Measurements from ENCODE around the gene ESRRB. TPM values are rescaled to one million over a fixed set of nuclear protein-coding genes. Genes with fewer than 3 reads are reported as not detected.

Gene ESRRB
- total RNA-seq, 1 experiment from 2014 or later, result not detected

DNA sequence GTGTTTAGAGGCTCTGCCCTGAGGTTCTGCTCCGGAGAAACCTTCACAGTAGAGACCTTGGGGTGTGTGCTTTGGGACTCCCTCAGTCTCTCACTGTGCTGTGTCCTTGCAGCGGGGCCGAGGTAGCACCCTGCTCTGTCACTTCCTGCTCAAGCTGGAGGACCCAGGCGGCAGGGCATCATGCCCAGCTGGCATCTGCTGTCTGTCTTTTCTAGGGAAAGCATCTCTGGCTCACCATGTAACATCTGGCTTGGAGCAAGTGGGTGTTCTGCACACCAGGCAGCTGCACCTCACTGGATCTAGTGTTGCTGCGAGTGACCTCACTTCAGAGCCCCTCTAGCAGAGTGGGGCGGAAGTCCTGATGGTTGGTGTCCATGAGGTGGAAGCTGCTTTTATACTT lies 124.5 kb downstream of the ESRRB start:
- peaks cover 97% of the 10 kb centered on the region for H3K27me3 ChIP-seq (ENCODE audit: insufficient read depth, low read depth)
- no peaks in the 10 kb centered on the region for H4K20me1 ChIP-seq (ENCODE audit: insufficient read depth)
- H3K4me3 ChIP-seq, result no peak overlapping the region
- no peak for DNase-seq
- BruUV-seq (replicated peaks), result no TSS peak
- no peaks in the 10 kb centered on the region for H3K36me3 ChIP-seq (ENCODE audit: low read depth)
- H3K27ac ChIP-seq, result no peak overlapping the region
- POLR2A ChIA-PET (ENCODE audit: unreplicated experiment), result no interaction called here
- CTCF ChIA-PET, result no interaction called here
- H3K79me2 ChIP-seq (ENCODE audit: low read depth), result no peaks in the 10 kb centered on the region
- H3K4me1 ChIP-seq (replicated peaks; ENCODE audit: insufficient read depth), result no peaks in the 10 kb centered on the region
- H3F3A ChIP-seq (ENCODE audit: insufficient read depth, low read depth), result no peaks in the 10 kb centered on the region
- no peak overlapping the region for H2AFZ ChIP-seq
- no peaks in the 10 kb centered on the region for H3K9me2 ChIP-seq (ENCODE audit: insufficient read depth)
- TF ChIP-seq EZH2 (IDR thresholded peaks at IDR 0.05; ENCODE audit: low read depth), result no peak
- TF ChIP-seq, protein P1, sequence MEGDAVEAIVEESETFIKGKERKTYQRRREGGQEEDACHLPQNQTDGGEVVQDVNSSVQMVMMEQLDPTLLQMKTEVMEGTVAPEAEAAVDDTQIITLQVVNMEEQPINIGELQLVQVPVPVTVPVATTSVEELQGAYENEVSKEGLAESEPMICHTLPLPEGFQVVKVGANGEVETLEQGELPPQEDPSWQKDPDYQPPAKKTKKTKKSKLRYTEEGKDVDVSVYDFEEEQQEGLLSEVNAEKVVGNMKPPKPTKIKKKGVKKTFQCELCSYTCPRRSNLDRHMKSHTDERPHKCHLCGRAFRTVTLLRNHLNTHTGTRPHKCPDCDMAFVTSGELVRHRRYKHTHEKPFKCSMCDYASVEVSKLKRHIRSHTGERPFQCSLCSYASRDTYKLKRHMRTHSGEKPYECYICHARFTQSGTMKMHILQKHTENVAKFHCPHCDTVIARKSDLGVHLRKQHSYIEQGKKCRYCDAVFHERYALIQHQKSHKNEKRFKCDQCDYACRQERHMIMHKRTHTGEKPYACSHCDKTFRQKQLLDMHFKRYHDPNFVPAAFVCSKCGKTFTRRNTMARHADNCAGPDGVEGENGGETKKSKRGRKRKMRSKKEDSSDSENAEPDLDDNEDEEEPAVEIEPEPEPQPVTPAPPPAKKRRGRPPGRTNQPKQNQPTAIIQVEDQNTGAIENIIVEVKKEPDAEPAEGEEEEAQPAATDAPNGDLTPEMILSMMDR (conservative IDR thresholded peaks at IDR 0.05), result no peak
- H3K4me2 ChIP-seq, result no peak overlapping the region
- no peaks in the 10 kb centered on the region for H3K9me3 ChIP-seq (ENCODE audit: insufficient read depth, low read depth)
- intact Hi-C loops (cut with micrococcal nuclease; ENCODE audit: unreplicated experiment), result no loop called here

DNA sequence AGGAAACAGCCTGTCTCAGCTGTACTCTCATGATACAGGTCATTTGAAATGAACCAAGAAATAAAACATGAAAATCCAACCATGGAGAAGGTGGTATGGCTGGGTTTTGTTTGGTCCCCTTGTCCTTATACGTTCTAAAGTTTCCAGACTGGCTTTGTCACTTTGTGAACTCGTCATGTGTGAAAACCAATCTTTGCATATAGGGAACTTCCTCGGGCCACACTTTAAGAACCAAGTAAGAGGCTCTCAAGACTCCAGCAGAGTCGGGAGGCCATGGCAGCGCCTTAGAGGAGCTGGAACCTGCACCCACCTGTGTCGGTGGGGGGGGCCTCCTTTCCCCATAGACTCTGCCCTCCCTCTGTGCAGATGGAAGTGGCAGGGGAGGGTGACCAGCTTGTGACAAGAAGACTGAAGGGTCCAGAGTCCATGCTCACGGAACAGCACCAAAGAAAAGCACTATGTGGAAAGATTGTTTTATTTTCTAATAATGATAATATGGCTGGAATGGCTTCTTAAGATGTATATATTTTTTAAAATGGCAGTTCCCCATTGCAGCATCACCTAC lies 125.3 kb downstream of the ESRRB start:
- Histone ChIP-seq H2AFZ (no peak overlapping the region), H3K27ac (no peak overlapping the region), H3F3A (ENCODE audit: insufficient read depth, low read depth) (no peaks in the 10 kb centered on the region), H3K36me3 (ENCODE audit: low read depth) (no peaks in the 10 kb centered on the region), H3K4me1 (replicated peaks; ENCODE audit: insufficient read depth) (no peaks in the 10 kb centered on the region), H4K20me1 (ENCODE audit: insufficient read depth) (no peaks in the 10 kb centered on the region), H3K4me3 (no peak overlapping the region), H3K79me2 (ENCODE audit: low read depth) (no peaks in the 10 kb centered on the region), H3K4me2 (no peak overlapping the region), H3K27me3 (ENCODE audit: insufficient read depth, low read depth) (peaks cover 99% of the 10 kb centered on the region), H3K9me2 (ENCODE audit: insufficient read depth) (no peaks in the 10 kb centered on the region), H3K9me3 (ENCODE audit: insufficient read depth, low read depth) (no peaks in the 10 kb centered on the region)
- ChIA-PET POLR2A (ENCODE audit: unreplicated experiment) (no interaction called here), CTCF (no interaction called here)
- DNase-seq, result no peak
- TF ChIP-seq, protein P1 (conservative IDR thresholded peaks at IDR 0.05), result no peak
- TF ChIP-seq EZH2 (IDR thresholded peaks at IDR 0.05; ENCODE audit: low read depth), result no peak
- BruUV-seq (replicated peaks), result no TSS peak
- intact Hi-C loops (cut with micrococcal nuclease; ENCODE audit: unreplicated experiment), result no loop called here

DNA sequence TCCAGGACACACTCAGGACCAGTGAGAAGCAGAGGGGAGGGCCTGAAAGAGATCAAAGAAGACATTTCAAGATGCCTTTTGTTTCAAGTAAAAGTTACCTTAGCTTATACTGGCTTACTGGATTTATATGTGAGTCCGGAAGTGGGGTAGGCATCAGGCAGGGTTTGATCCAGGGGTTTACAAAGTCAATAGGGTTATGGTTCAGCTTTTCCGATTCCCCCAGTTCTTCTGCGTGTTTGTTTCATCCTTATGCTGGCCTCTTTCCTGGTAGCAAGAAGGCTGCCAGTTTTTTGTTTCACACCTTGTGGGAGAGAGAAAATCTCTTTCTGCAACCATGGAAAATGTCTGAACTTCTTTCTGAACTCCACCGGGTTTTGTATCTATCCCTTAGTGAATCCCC lies 126.3 kb downstream of the ESRRB start:
- Histone ChIP-seq H3K4me1 (replicated peaks; ENCODE audit: insufficient read depth) (no peaks in the 10 kb centered on the region), H3K4me2 (no peak overlapping the region), H3F3A (ENCODE audit: insufficient read depth, low read depth) (no peaks in the 10 kb centered on the region), H3K4me3 (no peak overlapping the region), H3K27me3 (ENCODE audit: insufficient read depth, low read depth) (peaks cover 99% of the 10 kb centered on the region), H3K79me2 (ENCODE audit: low read depth) (no peaks in the 10 kb centered on the region), H4K20me1 (ENCODE audit: insufficient read depth) (no peaks in the 10 kb centered on the region), H2AFZ (no peak overlapping the region), H3K9me2 (ENCODE audit: insufficient read depth) (no peaks in the 10 kb centered on the region), H3K27ac (no peak overlapping the region), H3K36me3 (ENCODE audit: low read depth) (no peaks in the 10 kb centered on the region), H3K9me3 (ENCODE audit: insufficient read depth, low read depth) (no peaks in the 10 kb centered on the region)
- CTCF ChIA-PET, result interaction anchor here (0.7 kb wide), 1 partner anchor 693 kb away, joined by 7 read pairs; no protein-coding TSS in a partner anchor
- BruUV-seq (replicated peaks), result no TSS peak
- TF ChIP-seq, protein P1 (conservative IDR thresholded peaks at IDR 0.05), result no peak
- TF ChIP-seq EZH2 (IDR thresholded peaks at IDR 0.05; ENCODE audit: low read depth), result no peak
- DNase-seq, result no peak
- POLR2A ChIA-PET (ENCODE audit: unreplicated experiment), result no interaction called here
- intact Hi-C loops (cut with micrococcal nuclease; ENCODE audit: unreplicated experiment), result no loop called here
